ENCODE results near the gene PPFIBP1.

GRCh38 chr12:27516625-27517024 lies 7.4 kb upstream of the PPFIBP1 start:
- TF ChIP-seq POLR2A (IDR thresholded peaks at IDR 0.05; ENCODE audit: low read depth, low read length), result no peak
- TF ChIP-seq TAF1 (IDR thresholded peaks at IDR 0.05; ENCODE audit: borderline replicate concordance, low read depth, low read length), result no peak

Data from GM12892 (cell line).